Hematopoietic multipotent progenitor cell treated with erythropoietin and hydrocortisone succinate and interleukin-3 and kit ligand, for 6 days (in vitro differentiated cells): ENCODE measurements around the gene GPRASP2.
"Not testable (repeated sequence)": the region's sequence is repeated elsewhere in the genome, so short reads cannot be mapped to it uniquely, and the experiment has no call there.

Source experiments
- DNase-seq: peaks from one replicate; pipeline ENCODE4 v3.0.0-alpha.2; 2015

GPRASP2 gene

GRCh38 chrX:102712216-102712966 lies at the start of gene GPRASP2:
Gene GPRASP2, plus strand, starts transcription at chrX:102712448. Its CDS starts 2,422 bp downstream, at chrX:102714870.
- no peak for DNase-seq

- DNase-seq = not testable (repeated sequence)
Measured at GRCh38 chrX:102663820-102664219, 48.4 kb upstream of the GPRASP2 start.

GRCh38 chrX:102667034-102667433 lies 45.2 kb upstream of the GPRASP2 start:
- DNase-seq = not testable (repeated sequence)

DNA sequence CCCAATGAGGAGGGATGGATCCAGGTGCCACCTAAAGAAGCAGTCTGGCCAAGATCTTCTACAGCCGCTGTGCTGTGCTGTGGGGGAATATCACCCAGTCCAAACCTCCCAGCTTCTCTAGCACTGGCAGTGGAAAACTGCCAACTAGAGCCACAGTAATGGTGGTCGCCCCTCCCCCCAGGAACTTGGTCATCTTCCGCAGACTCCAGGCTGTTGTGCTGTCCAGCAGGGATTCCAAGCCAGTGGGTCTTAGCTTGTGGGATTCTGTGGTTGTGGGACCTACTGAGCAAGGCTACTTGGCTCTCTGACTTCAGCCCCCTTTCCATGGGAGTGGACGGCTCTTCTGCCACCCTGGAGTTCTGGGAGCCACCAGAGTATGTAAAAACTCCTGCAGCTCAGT lies 42.7 kb upstream of the GPRASP2 start:
- no peak for DNase-seq

DNA sequence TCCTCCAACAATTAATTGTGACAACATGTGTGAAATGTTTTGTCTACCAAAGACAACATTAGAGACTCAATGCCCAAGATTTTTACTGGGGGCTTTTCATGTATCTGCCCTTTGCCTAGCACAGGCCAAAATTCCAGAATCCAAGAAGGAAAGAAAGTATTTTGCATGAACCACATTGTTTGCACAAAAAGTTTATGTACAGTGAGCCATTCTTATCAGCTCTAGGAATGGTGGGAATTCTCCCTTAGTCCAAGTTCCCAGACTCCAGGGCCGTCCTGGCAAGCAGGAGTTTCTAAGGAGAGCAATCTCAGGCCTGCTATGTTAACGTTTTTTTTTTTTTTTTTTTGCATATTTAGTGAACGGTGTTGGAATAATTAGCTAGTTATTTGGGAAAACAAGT lies 39.4 kb upstream of the GPRASP2 start:
- DNase-seq = no peak

- not testable (repeated sequence) for DNase-seq
Measured at GRCh38 chrX:102677479-102677878, 34.8 kb upstream of the GPRASP2 start.

DNA sequence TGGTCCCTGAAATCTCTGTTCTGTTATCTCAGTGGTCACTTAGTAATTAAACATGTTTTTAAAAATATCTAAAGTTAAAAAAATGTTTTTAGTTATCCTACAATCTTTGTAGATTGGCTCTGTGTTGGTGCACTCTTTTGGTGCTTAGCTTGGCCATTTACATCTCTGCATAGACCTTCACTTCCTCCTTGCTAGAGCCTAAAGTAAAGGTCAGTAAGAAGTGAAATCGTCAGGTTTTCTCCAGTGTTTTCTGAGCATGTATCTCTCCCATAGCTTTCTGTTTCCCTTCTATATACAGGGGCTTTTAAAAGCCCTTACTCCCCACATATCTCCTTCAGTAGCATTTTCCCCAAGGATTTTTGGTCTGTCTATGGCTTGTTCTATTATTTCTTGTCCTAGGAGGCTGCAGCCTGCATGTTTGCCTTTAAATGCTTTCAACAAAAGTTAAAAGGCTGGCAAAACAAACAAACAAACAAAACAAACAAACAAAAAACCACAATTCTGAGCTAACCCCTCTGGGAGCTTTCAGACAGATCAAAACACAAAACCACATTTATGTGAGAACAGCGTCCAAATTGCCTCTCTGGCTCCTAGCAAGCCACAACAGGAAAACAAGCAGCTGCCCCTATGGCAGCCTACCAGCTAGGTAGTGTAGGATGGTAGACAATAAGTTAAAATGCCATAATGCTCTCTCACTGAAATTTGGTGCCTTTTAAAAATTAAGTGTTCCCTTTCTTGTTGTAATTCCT lies 27.3 kb upstream of the GPRASP2 start:
- no peak for DNase-seq

GRCh38 chrX:102694749-102695148 lies 17.5 kb upstream of the GPRASP2 start:
- no peak for DNase-seq

GRCh38 chrX:102696306-102696705 lies 15.9 kb upstream of the GPRASP2 start:
- no peak for DNase-seq

GRCh38 chrX:102697494-102697893 lies 14.8 kb upstream of the GPRASP2 start:
- DNase-seq = no peak

DNA sequence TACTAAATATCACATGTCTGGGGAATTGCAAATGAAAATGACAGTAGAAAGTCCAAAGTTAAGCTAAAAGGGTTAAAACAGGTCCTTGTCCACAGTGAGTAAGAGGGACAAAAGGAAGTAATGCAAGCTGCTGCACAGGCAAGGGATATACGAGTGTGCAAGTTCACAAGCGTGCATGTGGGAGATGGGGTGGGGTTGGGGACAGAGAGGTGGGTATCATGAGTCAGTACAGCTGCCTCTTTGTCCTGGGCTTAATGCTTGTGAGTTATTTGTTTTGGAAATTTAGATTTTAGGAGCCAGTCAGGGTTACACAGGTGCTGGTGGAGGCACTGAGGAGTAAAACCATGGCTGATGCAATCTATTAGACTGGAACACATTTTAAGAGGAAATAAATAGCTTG lies 3.3 kb upstream of the GPRASP2 start:
- DNase-seq = no peak

- DNase-seq = no peak
Measured at GRCh38 chrX:102711872-102712215, 404 bp upstream of the GPRASP2 start.

DNA sequence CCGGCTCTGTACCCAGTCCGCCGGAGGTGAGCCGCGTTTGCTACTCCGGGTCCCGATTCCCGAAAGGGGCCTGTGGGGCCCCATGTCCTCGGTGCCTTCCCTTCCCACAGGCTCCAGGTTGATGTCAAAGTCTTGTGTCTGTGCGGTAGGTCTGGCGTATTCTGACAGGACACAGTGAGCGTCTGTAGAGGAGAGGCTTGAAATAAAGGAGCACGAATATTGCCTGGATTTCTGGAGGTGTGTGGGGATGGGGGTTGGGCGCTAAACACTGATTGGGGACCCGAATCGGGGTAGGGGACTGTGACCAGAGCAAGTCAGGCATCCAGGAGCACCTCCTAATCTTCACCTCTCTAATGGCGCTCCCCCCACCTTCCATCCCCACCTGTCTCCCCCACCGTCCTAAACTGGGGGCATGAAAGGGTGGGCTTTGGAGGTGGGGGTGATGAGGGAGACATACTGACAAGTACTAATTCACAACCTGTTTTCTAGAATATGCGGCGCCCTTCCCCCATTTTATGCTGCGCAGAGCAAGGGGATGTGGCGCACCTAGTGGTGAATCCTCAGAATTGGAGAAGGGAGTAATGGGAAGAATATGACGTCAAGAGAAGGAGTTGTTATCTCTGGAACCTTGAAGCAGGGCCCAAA lies 855 bp downstream of the GPRASP2 start:
- peak; percentile 20 for DNase-seq

GRCh38 chrX:102714994-102715393 lies 2.7 kb downstream of the GPRASP2 start:
- DNase-seq = no peak

GRCh38 chrX:102715967-102716366 lies 3.7 kb downstream of the GPRASP2 start:
- no peak for DNase-seq

- peak; percentile 73 for DNase-seq
Measured at GRCh38 chrX:102720237-102721168, 8.3 kb downstream of the GPRASP2 start, which contains the start of gene GPRASP3. Gene GPRASP3, plus strand, starts transcription at chrX:102720743. Its CDS starts 28,253 bp downstream, at chrX:102748996.

DNA sequence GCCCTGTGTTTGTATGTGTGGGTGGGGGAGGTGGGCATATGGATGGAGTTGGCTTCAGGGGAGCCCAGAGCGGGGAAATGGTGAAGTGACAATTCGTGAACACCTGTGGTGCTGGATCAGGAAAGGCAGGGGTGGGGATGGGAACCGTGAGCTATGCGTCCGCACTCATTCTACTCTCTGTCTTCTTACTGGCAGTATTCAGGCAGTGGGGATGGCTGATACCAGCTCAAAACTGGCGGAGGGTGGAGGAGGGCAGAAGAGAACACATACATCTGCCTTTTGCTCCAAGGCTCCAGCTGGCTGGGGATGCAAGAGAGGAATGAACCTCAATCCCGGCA lies 8.9 kb downstream of the GPRASP2 start:
- not testable (repeated sequence) for DNase-seq

DNA sequence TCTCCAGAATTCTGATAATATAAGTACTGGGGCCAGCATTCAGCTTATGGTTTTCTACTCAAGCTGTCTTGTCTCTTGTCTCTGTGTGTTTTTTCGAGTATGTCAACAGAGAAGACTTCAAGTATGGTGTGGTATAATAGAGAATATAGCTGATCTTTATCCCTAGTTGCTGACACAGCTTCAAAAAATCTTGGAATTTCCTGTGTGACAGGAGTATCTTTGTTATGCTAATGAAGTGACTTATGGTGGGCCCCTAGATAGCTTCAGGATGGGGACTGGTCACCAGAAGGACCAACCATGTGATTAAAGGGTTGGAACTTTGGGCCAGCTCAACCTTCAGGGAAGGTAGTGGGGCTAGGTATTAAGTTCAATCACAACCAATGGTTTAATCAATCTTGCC lies 11.2 kb downstream of the GPRASP2 start:
- DNase-seq = no peak

- no peak for DNase-seq
Measured at GRCh38 chrX:102727761-102728160, 15.5 kb downstream of the GPRASP2 start.

DNA sequence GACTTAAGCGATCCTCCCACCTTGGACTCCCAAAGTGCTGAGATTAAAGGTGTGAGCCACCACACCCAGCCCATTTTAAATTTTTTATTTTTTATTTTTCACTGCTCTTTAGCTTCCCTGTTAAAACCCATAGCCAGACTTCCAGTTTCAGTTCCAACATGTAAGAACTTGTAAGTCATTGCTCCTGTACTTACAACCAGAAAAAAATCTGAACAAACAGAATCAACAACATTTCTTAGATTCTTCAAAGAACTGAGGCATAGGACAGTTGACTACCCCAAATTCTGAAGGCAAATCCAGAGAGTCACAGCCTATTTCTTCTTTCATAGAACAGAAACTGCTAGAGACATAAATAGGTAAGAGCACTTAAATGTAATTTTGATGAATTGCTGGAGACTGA lies 16.4 kb downstream of the GPRASP2 start:
- no peak for DNase-seq

- DNase-seq = no peak
Measured at GRCh38 chrX:102739657-102740056, 27.4 kb downstream of the GPRASP2 start.

DNA sequence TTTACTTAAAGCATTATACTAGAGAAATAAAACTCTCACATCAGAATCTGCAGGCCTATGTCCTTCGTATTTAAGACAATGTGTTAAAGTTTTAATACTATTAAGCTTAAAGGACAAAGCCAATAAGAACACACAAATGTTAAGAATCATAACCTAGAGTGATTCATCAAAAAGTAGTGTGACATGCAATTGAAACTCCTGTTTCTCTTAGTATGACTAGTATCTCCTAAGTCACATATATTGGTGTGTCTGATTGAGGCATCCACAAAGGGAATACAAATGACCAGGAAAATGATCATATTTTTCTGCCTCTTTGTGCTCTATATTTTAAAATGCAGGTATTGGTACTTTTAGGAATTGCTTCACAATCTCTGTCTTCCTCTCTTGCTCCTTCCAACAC lies 32.1 kb downstream of the GPRASP2 start:
- no peak for DNase-seq

- no peak for DNase-seq
Measured at GRCh38 chrX:102745513-102745856, 33.2 kb downstream of the GPRASP2 start.
